Naive thymus-derived CD4-positive, alpha-beta T cell (primary cell): ENCODE results near the gene ARHGDIB. TPM values are rescaled to one million over a fixed set of nuclear protein-coding genes. Genes with fewer than 3 reads are reported as not detected.

Experiments used
- ATAC-seq: fragments of 150-1000 bp; cut with Tn5 transposase; 2 replicates; pipeline ENCODE4 v1.10.0; 2021; ENCODE audit warnings: mild to moderate bottlenecking, moderate library complexity
- CTCF ChIA-PET: fragments of 350-600 bp; sonication (Branson Sonifier 250); formaldehyde crosslinking; loops from one replicate; lab custom pipeline; 2021; ENCODE audit warnings: antibody characterized with exemption; lab: Charles Lee
- POLR2A ChIA-PET: fragments of 350-600 bp; sonication (Branson Sonifier 250); formaldehyde crosslinking; loops from one replicate; lab custom pipeline; 2021; ENCODE audit warnings: antibody characterized with exemption, inconsistent platforms; lab: Charles Lee
- DNase-seq, 9 donors: peaks; one replicate each; pipeline versions ENCODE4 v3.0.0 to v3.0.0-alpha.2; 2020 to 2022; ENCODE audit warnings: mixed read lengths in 1 of 9
- H3K27ac ChIP-seq: one replicate; pipeline ENCODE4 v1.7.0; 2013; ENCODE audit warnings: mild to moderate bottlenecking, low read depth, low read length, moderate library complexity
- H3K27me3 ChIP-seq, 2 donors: one replicate each; pipeline ENCODE4 v1.7.0; 2013; ENCODE audit warnings: low read length in 2 of 2, mild to moderate bottlenecking in 2 of 2, moderate library complexity in 2 of 2; ENCODE audit not compliant: control insufficient read depth in 2 of 2, insufficient read depth in 2 of 2
- H3K36me3 ChIP-seq, 3 experiments: 1 replicate in 2 of 3; 2 replicates in 1 of 3; pipeline ENCODE4 v1.7.0; 2013; ENCODE audit warnings: low read length in 3 of 3, mild to moderate bottlenecking in 3 of 3, moderate library complexity in 1 of 3; ENCODE audit not compliant: insufficient read depth in 3 of 3, control insufficient read depth in 2 of 3
- H3K4me1 ChIP-seq, 2 donors: one replicate each; pipeline ENCODE4 v1.7.0; 2013; ENCODE audit warnings: low read length in 2 of 2, mild to moderate bottlenecking in 2 of 2, moderate library complexity in 1 of 2; ENCODE audit not compliant: control insufficient read depth in 2 of 2, insufficient read depth in 2 of 2
- H3K4me3 ChIP-seq: 2 replicates; pipeline ENCODE4 v1.7.0; 2013; ENCODE audit warnings: mild to moderate bottlenecking, low read length
- H3K9me3 ChIP-seq, 3 experiments: 1 replicate in 2 of 3; 2 replicates in 1 of 3; pipeline ENCODE4 v1.7.0; 2013; ENCODE audit warnings: low read length in 3 of 3; ENCODE audit not compliant: control insufficient read depth in 2 of 3
- H3K27ac Mint-ChIP-seq, 9 donors: one replicate each; pipeline ENCODE4 v1.8.0; 2020 to 2022; ENCODE audit warnings: mixed read lengths in 9 of 9, mild to moderate bottlenecking in 8 of 9, moderate library complexity in 5 of 9, inconsistent platforms in 2 of 9
- H3K27me3 Mint-ChIP-seq, 5 donors: one replicate each; pipeline ENCODE4 v1.8.0; 2021 to 2022; ENCODE audit warnings: mixed read lengths in 5 of 5, mild to moderate bottlenecking in 1 of 5
- H3K36me3 Mint-ChIP-seq, 5 donors: one replicate each; pipeline ENCODE4 v1.8.0; 2020 to 2022; ENCODE audit warnings: mixed read lengths in 5 of 5, mild to moderate bottlenecking in 3 of 5, inconsistent platforms in 1 of 5
- H3K4me1 Mint-ChIP-seq, 7 donors: one replicate each; pipeline ENCODE4 v1.8.0; 2020 to 2022; ENCODE audit warnings: mixed read lengths in 7 of 7, mild to moderate bottlenecking in 3 of 7, inconsistent platforms in 1 of 7
- H3K4me3 Mint-ChIP-seq, 10 donors: one replicate each; pipeline ENCODE4 v1.8.0; 2020 to 2022; ENCODE audit warnings: mild to moderate bottlenecking in 10 of 10, mixed read lengths in 10 of 10, moderate library complexity in 6 of 10, inconsistent platforms in 2 of 10
- H3K9me3 Mint-ChIP-seq, 11 donors: one replicate each; pipeline ENCODE4 v1.8.0; 2020 to 2022; ENCODE audit warnings: mixed read lengths in 11 of 11, mild to moderate bottlenecking in 4 of 11, inconsistent platforms in 1 of 11, moderate library complexity in 1 of 11
- intact Hi-C, 2 donors: fragments of 100-400 bp; cut with micrococcal nuclease; formaldehyde crosslinking; loops; one replicate each; pipeline ENCODE4 v1.15.1; 2023
- polyA plus RNA-seq, 2 donors: library from polyadenylated mRNA; unstranded; fragments of 300-500 nt; fragmentation: Illumina TruSeq; gene quantifications; one replicate each; pipeline ENCODE4 v1.2.3, GENCODE V29; 2021
- total RNA-seq, 6 experiments: library from RNA in 5 of 6; stranded (reverse) in 5 of 6; gene quantifications; 1 replicate in 5 of 6; 2 replicates in 1 of 6; pipeline ENCODE4 v1.2.3 and lab custom pipeline; 2021 to 2026

ARHGDIB gene
- total and polyA plus RNA-seq, 7 experiments from 2014 or later = 776 to 3,336 (median 867) TPM

GRCh38 chr12:14936224-14936861, 25.1 kb downstream of the ARHGDIB start:
- POLR2A ChIA-PET = interaction anchor here (0.8 to 8.0 kb wide), 11 partner anchors 9 to 164 kb away, joined by 3 to 60 read pairs (median 5); partner anchors contain the start of gene ARHGDIB
- DNase-seq = no peak
- peaks cover 31 to 78% (median 63%) of the 10 kb centered on the region in 5 donors for H3K36me3 Mint-ChIP-seq

GRCh38 chr12:14935031-14935430, 26.4 kb downstream of the ARHGDIB start:
- no peaks in the 10 kb centered on the region for H3K9me3 ChIP-seq
- H3K27me3 ChIP-seq = no peaks in the 10 kb centered on the region
- DNase-seq (no peak), ATAC-seq (no peak)
- ChIA-PET CTCF (interaction anchor here (0.6 to 4.7 kb wide), 3 partner anchors 12 to 62 kb away, joined by 3 to 28 read pairs (median 6); no protein-coding TSS in a partner anchor), POLR2A (interaction anchor here (0.9 to 8.0 kb wide), 5 partner anchors 11 to 164 kb away, joined by 3 to 60 read pairs (median 6); a partner anchor contains a TSS)
- Mint-ChIP-seq H3K27ac (peak overlapping the region in 6 of 9 donors; percentile 10 to 86 (median 69)), H3K4me1 (peaks cover 20 to 64% (median 53%) of the 10 kb centered on the region in 7 donors), H3K36me3 (peaks cover 30 to 77% (median 59%) of the 10 kb centered on the region in 5 donors), H3K27me3 (no peaks in the 10 kb centered on the region), H3K9me3 (peaks cover 0 to 3% (median 0%) of the 10 kb centered on the region in 11 donors), H3K4me3 (no peak overlapping the region)
- no peak overlapping the region for H3K4me3 ChIP-seq
- no peak overlapping the region for H3K27ac ChIP-seq
- H3K4me1 ChIP-seq = peaks cover 0 to 22% of the 10 kb centered on the region in 2 donors
- intact Hi-C loops = no loop called here
- peaks cover 6 to 46% (median 25%) of the 10 kb centered on the region in 3 experiments for H3K36me3 ChIP-seq

More at GRCh38 chr12:14936224-14936861, 25.1 kb downstream of the ARHGDIB start:
- Mint-ChIP-seq H3K9me3 (peaks cover 0 to 3% (median 0%) of the 10 kb centered on the region in 11 donors), H3K4me1 (peaks cover 28 to 77% (median 64%) of the 10 kb centered on the region in 7 donors), H3K27me3 (no peaks in the 10 kb centered on the region), H3K27ac (peak overlapping the region in 8 of 9 donors; percentile 14 to 93 (median 83)), H3K4me3 (no peak overlapping the region)
- Histone ChIP-seq H3K27ac (no peak overlapping the region), H3K4me3 (no peak overlapping the region), H3K9me3 (no peaks in the 10 kb centered on the region), H3K36me3 (peaks cover 8 to 49% (median 21%) of the 10 kb centered on the region in 3 experiments), H3K4me1 (peaks cover 0 to 22% of the 10 kb centered on the region in 2 donors), H3K27me3 (no peaks in the 10 kb centered on the region)
- CTCF ChIA-PET = interaction anchor here (0.7 to 5.0 kb wide), 8 partner anchors 11 to 88 kb away, joined by 3 to 30 read pairs (median 6); partner anchors contain the start of gene ARHGDIB
- no peak for ATAC-seq
- intact Hi-C loops = no loop called here

- Histone ChIP-seq H3K27me3 (no peaks in the 10 kb centered on the region), H3K36me3 (peaks cover 6 to 46% (median 24%) of the 10 kb centered on the region in 3 experiments), H3K4me1 (peaks cover 0 to 22% of the 10 kb centered on the region in 2 donors), H3K9me3 (no peaks in the 10 kb centered on the region), H3K27ac (no peak overlapping the region), H3K4me3 (no peak overlapping the region)
- no peaks in the 10 kb centered on the region for H3K27me3 Mint-ChIP-seq
- intact Hi-C loops = no loop called here
- peak overlapping the region in 1 of 9 donors; percentile 70 for H3K27ac Mint-ChIP-seq
- CTCF ChIA-PET = interaction anchor here (0.6 to 4.7 kb wide), 3 partner anchors 13 to 32 kb away, joined by 3 to 28 read pairs (median 4); partner anchors contain the start of gene ARHGDIB
- POLR2A ChIA-PET = interaction anchor here (0.7 to 8.0 kb wide), 6 partner anchors 11 to 163 kb away, joined by 3 to 60 read pairs (median 5); a partner anchor contains a TSS
- H3K36me3 Mint-ChIP-seq = peaks cover 26 to 72% (median 55%) of the 10 kb centered on the region in 5 donors
- no peak for ATAC-seq
- DNase-seq = no peak
- H3K9me3 Mint-ChIP-seq = peaks cover 0 to 3% (median 0%) of the 10 kb centered on the region in 11 donors
- H3K4me1 Mint-ChIP-seq = peaks cover 14 to 59% (median 48%) of the 10 kb centered on the region in 7 donors
- H3K4me3 Mint-ChIP-seq = no peak overlapping the region
These were observed 26.9 kb downstream of the ARHGDIB start for GRCh38 chr12:14934511-14934910.

GRCh38 chr12:14931791-14932560, 29.4 kb downstream of the ARHGDIB start:
- intact Hi-C loops = no loop called here
- Mint-ChIP-seq H3K27me3 (no peaks in the 10 kb centered on the region), H3K4me1 (peaks cover under 1 to 43% (median 33%) of the 10 kb centered on the region in 7 donors), H3K27ac (peak overlapping the region in 2 of 9 donors; percentile 5 to 83), H3K4me3 (no peak overlapping the region), H3K36me3 (peaks cover 24 to 77% (median 57%) of the 10 kb centered on the region in 5 donors), H3K9me3 (peaks cover 0 to 2% (median 0%) of the 10 kb centered on the region in 11 donors)
- no peak overlapping the region for H3K27ac ChIP-seq
- peaks cover 6 to 58% (median 20%) of the 10 kb centered on the region in 3 experiments for H3K36me3 ChIP-seq
- no peak for DNase-seq
- no peaks in the 10 kb centered on the region for H3K27me3 ChIP-seq
- no peak for ATAC-seq
- H3K9me3 ChIP-seq = no peaks in the 10 kb centered on the region
- peaks cover 0 to 1% of the 10 kb centered on the region in 2 donors for H3K4me1 ChIP-seq
- ChIA-PET POLR2A (interaction anchor here (0.6 to 1.0 kb wide), 4 partner anchors 10 to 129 kb away, joined by 3 to 4 read pairs (median 4); partner anchors contain the start of genes C12orf60 and WBP11), CTCF (interaction anchor here (0.7 kb wide), 2 partner anchors 84 to 152 kb away, joined by 3 read pairs; no protein-coding TSS in a partner anchor)
- no peak overlapping the region for H3K4me3 ChIP-seq

GRCh38 chr12:14931359-14931758, 30.0 kb downstream of the ARHGDIB start:
- Histone ChIP-seq H3K36me3 (peaks cover 6 to 56% (median 20%) of the 10 kb centered on the region in 3 experiments), H3K4me1 (no peaks in the 10 kb centered on the region), H3K27ac (no peak overlapping the region), H3K9me3 (no peaks in the 10 kb centered on the region), H3K27me3 (no peaks in the 10 kb centered on the region), H3K4me3 (no peak overlapping the region)
- POLR2A ChIA-PET = interaction anchor here (0.6 to 1.0 kb wide), 3 partner anchors 10 to 28 kb away, joined by 3 to 4 read pairs (median 4); no protein-coding TSS in a partner anchor
- no peak overlapping the region for H3K27ac Mint-ChIP-seq
- DNase-seq (no peak), ATAC-seq (no peak)
- H3K4me1 Mint-ChIP-seq = peaks cover 0 to 36% (median 27%) of the 10 kb centered on the region in 7 donors
- peaks cover 0 to 2% (median 0%) of the 10 kb centered on the region in 11 donors for H3K9me3 Mint-ChIP-seq
- CTCF ChIA-PET = interaction anchor here (0.7 kb wide), 2 partner anchors 83 to 152 kb away, joined by 3 read pairs; no protein-coding TSS in a partner anchor
- H3K27me3 Mint-ChIP-seq = no peaks in the 10 kb centered on the region
- H3K4me3 Mint-ChIP-seq = no peak overlapping the region
- H3K36me3 Mint-ChIP-seq = peaks cover 23 to 76% (median 54%) of the 10 kb centered on the region in 5 donors
- intact Hi-C loops = no loop called here
